Tibial artery (tissue), 4 donors: Measurements from ENCODE around the gene ACE.

Source experiments
- DNase-seq, 2 donors: peaks; one replicate each; pipeline ENCODE4 v3.0.0-alpha.2; 2019
- H3K27ac ChIP-seq, 2 donors: fragments of 200-600 bp; sonication (generic) in 1 of 2; 1 replicate in 1 of 2; 2 replicates in 1 of 2; pipeline ENCODE4 v1.5.1; 2018 to 2019; ENCODE audit warnings: mild to moderate bottlenecking in 1 of 2
- H3K27me3 ChIP-seq, 2 donors: fragments of 200-600 bp; sonication (generic) in 1 of 2; one replicate each; pipeline versions ENCODE4 v1.5.1 to v1.6.0; 2016 to 2019
- H3K36me3 ChIP-seq, 3 donors: fragments of 200-600 bp; sonication (generic) in 2 of 3; one replicate each; pipeline ENCODE4 v1.5.1; 2016 to 2019; ENCODE audit warnings: mild to moderate bottlenecking in 2 of 3
- H3K4me1 ChIP-seq, 4 donors: fragments of 200-600 bp; sonication (generic) in 2 of 4; 1 replicate in 3 of 4; 2 replicates in 1 of 4; pipeline ENCODE4 v1.5.1; 2016 to 2019
- H3K4me3 ChIP-seq, 2 donors: fragments of 200-600 bp; sonication (generic) in 1 of 2; 1 replicate in 1 of 2; 2 replicates in 1 of 2; pipeline ENCODE4 v1.5.1; 2018 to 2019; ENCODE audit warnings: mild to moderate bottlenecking in 2 of 2
- H3K9me3 ChIP-seq, 3 donors: fragments of 200-600 bp; sonication (generic) in 1 of 3; one replicate each; pipeline ENCODE4 v1.5.1; 2016 to 2019
- CTCF ChIP-seq, 2 experiments: fragments of 200-600 bp in 1 of 2; fragments of 450-650 bp in 1 of 2; IDR thresholded peaks; one replicate each; pipeline ENCODE4 v1.5.1; 2017 to 2019; ENCODE audit warnings: antibody characterized with exemption in 2 of 2, mild to moderate bottlenecking in 1 of 2, moderate library complexity in 1 of 2
- intact Hi-C: fragments of 100-400 bp; cut with DNase I; formaldehyde crosslinking; loops from one replicate; pipeline ENCODE4 v1.15.0; 2023; ENCODE audit warnings: low total_unique reads

The ACE gene

GRCh38 chr17:63476854-63477479 is at the start of gene ACE:
ACE (plus strand) TSS chr17:63477061; CDS start chr17:63477095, 34 bp downstream.
- Histone ChIP-seq H3K4me1 (peaks cover 0 to 33% (median 19%) of the 10 kb centered on the region in 4 donors), H3K4me3 (peak within 1 kb of the TSS; percentile 42 to 53), H3K9me3 (no peaks in the 10 kb centered on the region), H3K27me3 (peaks cover 4 to 74% of the 10 kb centered on the region in 2 donors), H3K27ac (no peak within 1 kb of the TSS), H3K36me3 (no peaks in the 10 kb centered on the region)
- intact Hi-C loops = no loop called here
- no peak for DNase-seq
- no peak for TF ChIP-seq CTCF (IDR thresholded peaks at IDR 0.05)

- TF ChIP-seq CTCF (IDR thresholded peaks at IDR 0.05) = no peak
- DNase-seq = peak in 1 of 2 donors; percentile 27
- Histone ChIP-seq H3K27ac (no peak overlapping the region), H3K4me1 (peaks cover 0 to 21% (median 16%) of the 10 kb centered on the region in 4 donors), H3K4me3 (no peak overlapping the region), H3K9me3 (no peaks in the 10 kb centered on the region), H3K27me3 (no peaks in the 10 kb centered on the region), H3K36me3 (no peaks in the 10 kb centered on the region)
- intact Hi-C loops = loop anchor here (5.0 kb wide), 2 partner anchors 183 to 438 kb away; no protein-coding TSS in a partner anchor
These were observed 47.1 kb upstream of the ACE start for GRCh38 chr17:63429766-63430165.

- Histone ChIP-seq H3K27me3 (no peaks in the 10 kb centered on the region), H3K4me1 (peaks cover 0 to 25% (median 20%) of the 10 kb centered on the region in 4 donors), H3K36me3 (no peaks in the 10 kb centered on the region), H3K27ac (no peak overlapping the region), H3K9me3 (no peaks in the 10 kb centered on the region), H3K4me3 (no peak overlapping the region)
- peak in 1 of 2 donors; percentile 53 for DNase-seq
- intact Hi-C loops = no loop called here
- no peak for TF ChIP-seq CTCF (IDR thresholded peaks at IDR 0.05)
These were observed 46.6 kb upstream of the ACE start for GRCh38 chr17:63430223-63430622.

GRCh38 chr17:63431618-63431938 is 45.3 kb upstream of the ACE start:
- H3K36me3 ChIP-seq = no peaks in the 10 kb centered on the region
- no peak overlapping the region for H3K4me3 ChIP-seq
- no peaks in the 10 kb centered on the region for H3K9me3 ChIP-seq
- peaks cover 0 to 34% (median 25%) of the 10 kb centered on the region in 4 donors for H3K4me1 ChIP-seq
- DNase-seq = no peak
- intact Hi-C loops = no loop called here
- peaks cover 0 to 9% of the 10 kb centered on the region in 2 donors for H3K27me3 ChIP-seq
- no peak for TF ChIP-seq CTCF (IDR thresholded peaks at IDR 0.05)
- H3K27ac ChIP-seq = no peak overlapping the region

GRCh38 chr17:63431939-63432804 is 44.7 kb upstream of the ACE start:
- Histone ChIP-seq H3K4me1 (peaks cover 0 to 40% (median 25%) of the 10 kb centered on the region in 4 donors), H3K27me3 (peaks cover 0 to 15% of the 10 kb centered on the region in 2 donors), H3K4me3 (no peak overlapping the region), H3K27ac (no peak overlapping the region), H3K9me3 (no peaks in the 10 kb centered on the region), H3K36me3 (no peaks in the 10 kb centered on the region)
- intact Hi-C loops = no loop called here
- no peak for TF ChIP-seq CTCF (IDR thresholded peaks at IDR 0.05)
- no peak for DNase-seq
